Neural cell (in vitro differentiated cells): ENCODE measurements around the gene VDAC1. TPM values are rescaled to one million over a fixed set of nuclear protein-coding genes. Genes with fewer than 3 reads are reported as not detected.

ENCODE experiments used
- H2AFZ ChIP-seq: fragments of 200-600, 300-800 bp; sonication (generic), shearing (Covaris generic); 2 replicates; pipeline ENCODE4 v1.6.0; 2014; ENCODE audit warnings: low read depth, mild to moderate bottlenecking, antibody characterized with exemption, low read length, moderate library complexity
- H3F3A ChIP-seq: fragments of 200-600 bp; shearing (Covaris generic); 2 replicates; pipeline ENCODE4 v1.6.1; 2016; ENCODE audit warnings: mild to moderate bottlenecking, moderate library complexity, mixed read lengths, antibody characterized with exemption, low read length; ENCODE audit not compliant: insufficient read depth, poor library complexity, severe bottlenecking
- H3K27ac ChIP-seq: fragments of 200-600, 300-800 bp; sonication (generic), shearing (Covaris generic); 2 replicates; pipeline ENCODE4 v1.5.1; 2014; ENCODE audit warnings: mild to moderate bottlenecking, low read length, moderate library complexity
- H3K27me3 ChIP-seq: fragments of 300-800, 200-600 bp; sonication (generic), shearing (Covaris generic); 2 replicates; pipeline ENCODE4 v1.6.0; 2014; ENCODE audit warnings: mild to moderate bottlenecking, low read depth, low read length, moderate library complexity; ENCODE audit not compliant: insufficient read depth
- H3K36me3 ChIP-seq: fragments of 300-800, 200-600 bp; sonication (generic), shearing (Covaris generic); 2 replicates; pipeline ENCODE4 v1.5.1; 2014; ENCODE audit warnings: mild to moderate bottlenecking, antibody characterized with exemption, low read length, moderate library complexity; ENCODE audit not compliant: insufficient read depth
- H3K4me2 ChIP-seq: fragments of 300-800, 200-600 bp; sonication (generic), shearing (Covaris generic); 2 replicates; pipeline ENCODE4 v1.6.0; 2014; ENCODE audit warnings: mild to moderate bottlenecking, low read length
- H3K4me3 ChIP-seq: fragments of 300-800, 200-600 bp; sonication (generic), shearing (Covaris generic); 2 replicates; pipeline ENCODE4 v1.5.1; 2014; ENCODE audit warnings: mild to moderate bottlenecking, low read length, moderate library complexity
- H3K79me2 ChIP-seq: fragments of 200-600 bp; shearing (Covaris generic); replicated peaks from 2 replicates; pipeline ENCODE4 v1.6.0; 2014; ENCODE audit warnings: mild to moderate bottlenecking, low read length, moderate library complexity; ENCODE audit not compliant: insufficient read depth
- H3K9ac ChIP-seq: fragments of 300-800, 200-600 bp; sonication (generic), shearing (Covaris generic); 2 replicates; pipeline ENCODE4 v1.6.1; 2016; ENCODE audit warnings: mild to moderate bottlenecking, low read length, mixed read lengths
- H3K9me2 ChIP-seq: fragments of 200-600 bp; shearing (Covaris generic); 2 replicates; pipeline ENCODE4 v1.6.1; 2016; ENCODE audit warnings: mild to moderate bottlenecking, low read length, mixed read lengths; ENCODE audit not compliant: insufficient read depth
- H3K9me3 ChIP-seq: fragments of 200-600, 300-800 bp; sonication (generic), shearing (Covaris generic); 2 replicates; pipeline ENCODE4 v1.6.1; 2016; ENCODE audit warnings: mild to moderate bottlenecking, mixed run types, low read length, moderate library complexity, mixed read lengths
- H4K20me1 ChIP-seq: fragments of 200-600 bp; shearing (Covaris generic); 2 replicates; pipeline ENCODE4 v1.6.1; 2016; ENCODE audit warnings: mild to moderate bottlenecking, mixed run types; ENCODE audit not compliant: insufficient read depth
- CTCF ChIP-seq: fragments of 450-650 bp; IDR thresholded peaks from 2 replicates; pipeline ENCODE4 v1.5.1; 2014; ENCODE audit warnings: antibody characterized with exemption, mild to moderate bottlenecking, moderate library complexity; ENCODE audit not compliant: poor library complexity, severe bottlenecking
- EP300 ChIP-seq: fragments of 450-650 bp; conservative IDR thresholded peaks from 2 replicates; pipeline ENCODE4 v1.6.1; 2014; ENCODE audit warnings: antibody characterized with exemption, mild to moderate bottlenecking, moderate library complexity; ENCODE audit not compliant: poor library complexity, severe bottlenecking
- EZH2 ChIP-seq: fragments of 200-600, 300-800 bp; shearing (Covaris generic), sonication (generic); IDR thresholded peaks from 2 replicates; pipeline ENCODE4 v1.6.1; 2014; ENCODE audit warnings: antibody characterized with exemption, low read length, borderline replicate concordance, mild to moderate bottlenecking; ENCODE audit not compliant: insufficient read depth, poor library complexity, severe bottlenecking
- MXI1 ChIP-seq: fragments of 450-650 bp; conservative IDR thresholded peaks from 2 replicates; pipeline ENCODE4 v1.6.1; 2014; ENCODE audit warnings: antibody characterized with exemption, mild to moderate bottlenecking; ENCODE audit not compliant: poor library complexity, severe bottlenecking
- POLR2AphosphoS5 ChIP-seq: IDR thresholded peaks from 2 replicates; pipeline ENCODE4 v1.6.1; 2012
- RAD21 ChIP-seq: fragments of 450-650 bp; conservative IDR thresholded peaks from 2 replicates; pipeline ENCODE4 v1.6.1; 2014; ENCODE audit warnings: antibody characterized with exemption, mild to moderate bottlenecking, moderate library complexity
- SMC3 ChIP-seq: fragments of 450-650 bp; conservative IDR thresholded peaks from 2 replicates; pipeline ENCODE4 v1.6.1; 2014; ENCODE audit warnings: antibody characterized with exemption, mild to moderate bottlenecking, moderate library complexity; ENCODE audit not compliant: poor library complexity
- TAF1 ChIP-seq: IDR thresholded peaks from 2 replicates; pipeline ENCODE4 v1.6.1; 2012; ENCODE audit warnings: low read depth
- polyA plus RNA-seq: library from polyadenylated mRNA; depleted of rRNA; stranded (reverse); fragments of >200 nt; gene quantifications from 2 replicates; pipeline ENCODE4 v1.2.3, GENCODE V29; 2014
- TF ChIP-seq, protein P1 (sequence below): IDR thresholded peaks from 2 replicates; pipeline ENCODE4 v1.6.1; 2012; ENCODE audit warnings: borderline replicate concordance

VDAC1 gene
- polyA plus RNA-seq, 1 donor from 2014 or later = 307 TPM

DNA sequence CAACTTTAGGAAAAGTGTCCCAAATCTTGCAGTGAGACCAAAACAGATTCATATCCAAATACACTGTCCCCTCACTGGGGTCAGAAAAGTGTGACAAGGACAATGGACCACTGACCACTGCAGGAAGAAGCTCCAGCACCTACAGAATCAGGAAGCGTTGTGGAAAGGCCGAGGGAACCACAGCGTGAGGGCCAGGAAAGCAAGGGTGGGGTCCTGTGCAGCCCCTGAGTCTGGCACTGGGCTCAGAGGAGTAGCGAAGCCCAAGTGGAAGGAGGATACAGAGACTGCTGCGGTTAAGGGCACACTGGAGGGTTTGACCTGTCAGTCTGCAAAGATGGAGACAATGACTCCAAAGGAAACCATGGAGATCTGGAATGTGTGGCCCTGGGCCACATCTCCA, 73.2 kb downstream of the VDAC1 start:
- H4K20me1 ChIP-seq = no peaks in the 10 kb centered on the region
- no peak overlapping the region for H2AFZ ChIP-seq
- H3K27me3 ChIP-seq = no peaks in the 10 kb centered on the region
- no peak for TF ChIP-seq EP300
- TF ChIP-seq EZH2 = no peak
- TF ChIP-seq, protein P1, sequence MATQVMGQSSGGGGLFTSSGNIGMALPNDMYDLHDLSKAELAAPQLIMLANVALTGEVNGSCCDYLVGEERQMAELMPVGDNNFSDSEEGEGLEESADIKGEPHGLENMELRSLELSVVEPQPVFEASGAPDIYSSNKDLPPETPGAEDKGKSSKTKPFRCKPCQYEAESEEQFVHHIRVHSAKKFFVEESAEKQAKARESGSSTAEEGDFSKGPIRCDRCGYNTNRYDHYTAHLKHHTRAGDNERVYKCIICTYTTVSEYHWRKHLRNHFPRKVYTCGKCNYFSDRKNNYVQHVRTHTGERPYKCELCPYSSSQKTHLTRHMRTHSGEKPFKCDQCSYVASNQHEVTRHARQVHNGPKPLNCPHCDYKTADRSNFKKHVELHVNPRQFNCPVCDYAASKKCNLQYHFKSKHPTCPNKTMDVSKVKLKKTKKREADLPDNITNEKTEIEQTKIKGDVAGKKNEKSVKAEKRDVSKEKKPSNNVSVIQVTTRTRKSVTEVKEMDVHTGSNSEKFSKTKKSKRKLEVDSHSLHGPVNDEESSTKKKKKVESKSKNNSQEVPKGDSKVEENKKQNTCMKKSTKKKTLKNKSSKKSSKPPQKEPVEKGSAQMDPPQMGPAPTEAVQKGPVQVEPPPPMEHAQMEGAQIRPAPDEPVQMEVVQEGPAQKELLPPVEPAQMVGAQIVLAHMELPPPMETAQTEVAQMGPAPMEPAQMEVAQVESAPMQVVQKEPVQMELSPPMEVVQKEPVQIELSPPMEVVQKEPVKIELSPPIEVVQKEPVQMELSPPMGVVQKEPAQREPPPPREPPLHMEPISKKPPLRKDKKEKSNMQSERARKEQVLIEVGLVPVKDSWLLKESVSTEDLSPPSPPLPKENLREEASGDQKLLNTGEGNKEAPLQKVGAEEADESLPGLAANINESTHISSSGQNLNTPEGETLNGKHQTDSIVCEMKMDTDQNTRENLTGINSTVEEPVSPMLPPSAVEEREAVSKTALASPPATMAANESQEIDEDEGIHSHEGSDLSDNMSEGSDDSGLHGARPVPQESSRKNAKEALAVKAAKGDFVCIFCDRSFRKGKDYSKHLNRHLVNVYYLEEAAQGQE = no peak
- no peaks in the 10 kb centered on the region for H3F3A ChIP-seq
- H3K4me2 ChIP-seq = no peak overlapping the region
- no peaks in the 10 kb centered on the region for H3K36me3 ChIP-seq
- no peak overlapping the region for H3K4me3 ChIP-seq
- no peaks in the 10 kb centered on the region for H3K79me2 ChIP-seq
- no peaks in the 10 kb centered on the region for H3K9me2 ChIP-seq
- H3K27ac ChIP-seq = no peak overlapping the region
- H3K9me3 ChIP-seq = no peaks in the 10 kb centered on the region
- H3K9ac ChIP-seq = no peak overlapping the region

GRCh38 chr5:133930813-133931090, 74.0 kb downstream of the VDAC1 start:
- Histone ChIP-seq H3K36me3 (no peaks in the 10 kb centered on the region), H4K20me1 (no peaks in the 10 kb centered on the region), H3K27me3 (no peaks in the 10 kb centered on the region), H3F3A (no peaks in the 10 kb centered on the region), H3K9me3 (no peaks in the 10 kb centered on the region), H3K4me2 (no peak overlapping the region), H3K4me3 (no peak overlapping the region), H3K79me2 (no peaks in the 10 kb centered on the region), H3K27ac (no peak overlapping the region), H3K9me2 (no peaks in the 10 kb centered on the region), H3K9ac (no peak overlapping the region), H2AFZ (no peak overlapping the region)
- TF ChIP-seq POLR2AphosphoS5 (no peak), TAF1 (no peak), MXI1 (no peak), SMC3 (no peak), EZH2 (no peak), CTCF (no peak), RAD21 (no peak), EP300 (no peak)
- TF ChIP-seq, protein P1 = no peak
